HL-60/S4 (cell line): ENCODE results near the gene ING2.

Experiments used
- in situ Hi-C: fragments of 300-500 bp; cut with MboI; formaldehyde crosslinking; loops from 2 replicates; pipeline ENCODE4 v1.14.3; 2022; ENCODE audit warnings: low sequenced_read_pairs

The ING2 gene

DNA sequence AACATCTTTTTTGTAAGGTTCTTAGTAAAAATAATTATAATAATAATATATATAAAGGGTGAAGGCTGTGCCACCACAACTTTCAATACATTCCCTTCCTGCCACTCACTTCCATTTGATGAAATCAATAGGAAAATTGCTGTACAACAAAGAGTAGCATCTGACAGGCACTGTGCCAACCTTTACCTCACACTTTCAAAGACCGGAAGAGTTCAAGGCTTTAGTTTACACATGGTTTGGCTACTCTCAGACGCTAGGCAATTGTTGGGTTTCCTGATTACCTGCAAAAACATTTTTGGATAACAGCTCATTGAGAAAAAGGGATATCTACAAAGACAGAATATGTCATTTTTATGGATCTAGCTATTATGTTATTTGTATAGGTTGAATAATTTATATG lies 5.5 kb upstream of the ING2 start:
- in situ Hi-C loops = no loop called here

DNA sequence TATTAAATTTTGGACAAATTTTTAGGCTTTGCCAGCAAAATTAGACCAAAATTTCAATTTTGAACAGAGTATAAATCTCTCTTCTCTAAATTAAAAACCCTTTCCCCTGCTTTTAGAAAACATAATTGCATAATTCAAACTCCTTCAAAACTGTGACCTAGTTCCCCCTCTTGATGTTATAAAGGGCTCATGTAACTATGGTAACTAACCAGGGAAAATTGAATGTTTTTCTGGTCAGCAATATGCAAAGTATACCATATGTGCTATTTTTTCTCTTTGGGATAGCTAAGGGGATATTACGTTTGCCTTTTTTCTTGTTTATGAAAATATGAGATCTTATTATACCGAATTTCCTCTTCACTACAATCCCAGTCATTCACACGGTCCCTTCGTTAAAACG lies 5.1 kb upstream of the ING2 start:
- in situ Hi-C loops = no loop called here

DNA sequence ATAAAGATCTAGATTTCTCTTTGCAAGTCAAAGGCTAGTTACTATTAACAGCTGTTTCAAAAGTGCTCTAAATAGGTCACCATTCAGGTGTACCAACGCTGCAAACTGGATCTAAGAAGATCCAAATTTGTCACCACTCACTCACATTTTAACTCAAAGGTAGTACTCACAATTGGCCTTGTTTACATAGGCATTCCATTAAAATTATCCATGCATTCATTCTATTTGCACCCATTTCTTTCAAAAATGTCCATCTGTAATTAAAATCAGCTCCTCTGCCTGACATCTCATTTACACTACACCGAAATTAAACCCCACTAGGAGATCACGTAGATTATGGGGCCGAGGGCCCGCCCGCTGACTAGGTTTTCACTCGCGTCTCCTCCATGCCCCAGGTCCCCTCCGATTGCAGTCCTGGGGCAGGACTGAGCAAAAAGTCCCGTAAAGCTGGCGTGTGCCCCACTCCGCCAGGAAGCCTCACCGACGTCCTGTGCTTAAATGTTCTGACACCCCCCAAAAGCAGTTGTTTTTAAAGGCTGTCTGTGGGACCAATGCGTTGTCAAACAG lies 1.3 kb upstream of the ING2 start:
- in situ Hi-C loops = no loop called here

DNA sequence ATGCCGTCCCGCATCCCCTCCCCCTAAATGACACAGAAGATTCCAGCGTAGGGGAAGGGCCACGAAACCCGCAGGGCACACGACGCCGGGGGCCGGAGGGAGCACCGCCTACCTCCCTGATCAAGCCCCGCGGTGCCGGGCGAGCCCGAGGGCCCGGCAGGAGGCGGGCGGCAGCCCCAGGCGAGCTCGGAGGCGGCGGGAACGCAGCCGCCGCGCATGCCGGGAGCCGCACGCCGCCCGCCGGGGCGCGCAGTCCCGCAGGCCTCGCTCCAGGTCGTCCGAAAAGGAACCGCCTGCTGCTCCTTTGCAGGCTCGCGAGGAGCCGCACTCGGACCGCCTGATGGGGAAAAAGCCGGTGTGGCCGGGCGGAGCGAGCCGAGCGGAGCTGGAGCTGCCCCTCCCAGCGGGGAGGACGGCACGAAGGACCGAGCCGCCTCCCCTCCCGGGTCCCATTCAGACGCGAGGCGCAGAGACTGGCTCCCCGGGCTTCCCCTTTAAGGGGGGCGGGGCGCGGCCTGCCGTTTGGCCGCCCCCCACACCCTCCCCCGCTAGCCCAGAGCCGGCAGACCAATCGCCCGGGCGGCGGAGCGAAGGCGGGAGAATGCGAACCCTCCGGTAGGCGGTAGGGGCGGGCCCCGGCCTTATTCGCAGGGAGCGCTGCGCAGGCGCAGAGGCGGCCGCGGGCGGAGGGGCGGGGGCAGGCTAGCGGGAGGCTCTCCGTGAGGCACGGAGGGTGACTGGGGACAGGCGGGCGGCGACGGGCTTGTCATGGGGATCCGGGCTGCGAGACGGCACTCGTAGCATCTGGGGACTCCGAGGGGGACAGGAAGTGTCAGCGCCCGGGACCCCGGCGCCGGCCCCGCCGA lies 561 bp upstream of the ING2 start:
- in situ Hi-C loops = no loop called here

DNA sequence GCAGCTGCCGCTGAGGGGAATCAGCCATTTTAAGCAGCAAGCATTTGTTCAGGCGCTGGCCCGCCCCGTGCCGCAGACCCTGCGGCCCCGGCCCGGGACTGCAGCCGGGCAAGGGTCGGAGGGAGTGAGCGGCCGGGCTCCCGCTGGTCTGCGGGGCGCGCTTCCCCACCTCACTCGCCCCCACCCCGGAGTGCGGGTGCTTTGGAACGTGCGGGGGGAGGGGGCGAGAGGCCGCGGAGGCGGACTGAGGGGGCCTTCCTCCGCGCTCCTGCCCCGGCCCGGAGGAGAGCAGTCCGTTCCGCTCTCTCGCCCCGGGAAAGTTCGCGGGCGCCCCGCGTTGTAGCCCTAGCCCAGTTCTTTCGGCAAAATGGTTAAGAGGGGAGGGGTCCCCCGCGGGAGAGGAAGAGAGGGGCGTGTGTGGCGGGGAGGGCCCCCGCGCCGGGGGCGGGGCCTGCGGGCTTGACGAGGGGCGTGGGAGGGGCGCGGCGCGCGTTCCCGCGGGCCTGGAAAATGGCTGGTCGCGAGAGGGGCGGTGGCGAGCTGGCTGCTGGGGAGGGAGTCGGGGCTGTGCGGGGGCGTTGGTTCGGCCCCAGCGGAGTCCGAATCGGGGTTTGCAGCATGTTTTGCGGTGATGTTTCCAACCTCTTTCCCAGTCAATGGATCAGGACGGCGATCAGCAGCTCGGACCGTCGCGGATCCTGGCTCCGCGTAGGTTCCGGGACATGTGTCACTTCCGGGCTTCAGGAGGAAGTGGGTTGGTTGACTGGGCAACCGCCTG lies 942 bp downstream of the ING2 start:
- in situ Hi-C loops = no loop called here

DNA sequence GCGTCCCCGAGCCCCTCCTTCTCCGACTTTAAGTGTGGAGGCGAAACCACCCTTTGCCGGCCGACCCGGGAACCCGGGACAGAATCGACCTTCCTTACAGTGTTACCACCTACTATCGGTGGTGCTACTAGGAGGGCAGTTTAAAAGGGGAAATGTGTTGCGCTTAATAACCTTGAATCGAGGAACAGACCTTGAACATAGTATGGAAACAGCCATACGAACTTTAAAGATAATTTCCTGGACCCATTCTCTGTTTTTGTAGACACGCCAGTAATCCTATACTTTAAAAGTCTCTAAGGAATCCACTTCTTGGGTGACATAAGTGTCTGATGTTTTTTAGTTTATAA lies 1.5 kb downstream of the ING2 start:
- in situ Hi-C loops = no loop called here

DNA sequence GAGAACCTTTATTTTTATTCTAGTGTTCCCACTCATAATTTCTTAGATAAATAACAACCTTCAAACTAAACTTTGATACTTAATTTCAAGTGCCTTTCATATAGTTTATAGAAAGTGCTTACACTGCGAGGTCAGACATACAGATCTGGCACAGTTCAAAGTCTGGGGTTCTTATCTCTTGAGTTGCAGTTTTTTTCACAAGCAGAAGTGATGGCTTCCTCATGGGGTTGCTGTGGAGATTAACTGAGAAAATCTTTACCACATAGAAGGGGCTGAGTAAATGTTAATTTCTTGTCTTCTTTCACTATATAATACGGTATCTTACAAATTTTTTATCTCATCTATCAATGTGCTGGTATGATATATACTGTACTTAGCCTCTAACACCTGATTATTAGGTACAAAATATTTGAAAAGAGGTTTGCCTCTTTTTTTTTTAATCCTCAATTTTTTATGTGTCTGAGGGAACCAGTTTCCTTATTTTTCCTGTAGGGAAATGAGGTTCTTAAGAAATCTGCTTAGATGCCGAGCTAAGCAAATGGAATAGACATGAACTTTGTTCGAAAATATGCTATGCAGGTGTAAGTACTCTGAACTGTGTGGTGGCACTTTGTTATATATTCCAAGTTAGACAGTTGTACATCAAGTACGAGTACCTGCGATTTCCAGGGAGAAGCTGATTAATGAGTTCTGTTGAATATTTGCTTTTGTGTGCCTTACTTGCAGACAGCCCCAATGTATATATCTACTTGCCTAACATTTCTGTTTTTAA lies 3.3 kb downstream of the ING2 start:
- in situ Hi-C loops = no loop called here

DNA sequence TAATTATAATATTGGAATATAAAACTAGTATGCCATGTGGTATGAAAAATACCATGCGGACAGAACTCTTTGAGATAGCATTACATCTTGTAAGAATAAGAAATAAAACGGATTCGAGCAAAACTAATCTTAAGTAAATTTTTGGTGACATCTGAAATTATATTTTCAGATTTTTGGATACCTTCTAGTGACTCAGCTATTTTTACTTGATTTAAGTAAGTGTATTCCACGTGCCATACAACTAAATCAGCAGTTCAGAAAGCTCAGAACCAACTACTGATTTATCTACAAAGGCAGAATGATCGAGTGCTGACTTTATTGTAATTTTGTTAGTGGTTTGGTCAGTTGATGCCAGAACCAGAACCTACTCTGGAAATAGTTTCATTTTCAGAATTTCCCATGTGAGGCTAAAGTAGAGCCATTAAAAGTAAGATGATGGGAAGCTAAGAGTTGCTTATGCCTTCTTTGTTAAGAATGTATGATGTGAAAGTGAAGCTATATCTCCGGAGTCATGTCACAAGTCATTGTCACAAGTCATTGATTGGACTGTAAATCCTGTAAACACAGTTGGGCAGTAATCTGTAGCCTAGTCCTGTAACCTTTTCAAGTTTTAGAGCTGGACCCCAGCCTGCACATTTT lies 4.0 kb downstream of the ING2 start:
- in situ Hi-C loops = no loop called here

DNA sequence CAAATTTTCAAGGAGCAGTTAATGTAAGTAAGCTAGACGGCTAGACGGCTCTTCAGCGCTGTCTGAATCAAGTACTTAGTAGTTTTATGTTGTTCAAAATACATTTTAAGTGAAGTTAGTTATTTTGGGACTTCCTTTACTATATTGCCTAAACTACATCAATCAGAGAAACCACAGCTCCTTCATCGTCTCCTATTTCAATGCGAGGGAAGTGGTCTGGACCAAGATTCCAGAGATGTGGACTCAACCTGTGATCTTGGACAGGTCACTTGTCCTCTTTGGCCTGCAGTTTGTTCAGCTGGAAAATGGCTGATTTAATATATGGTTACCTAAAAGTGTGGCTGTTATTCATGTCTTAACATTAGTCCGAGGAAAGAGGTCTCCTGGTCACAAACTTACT lies 10.6 kb downstream of the ING2 start:
- in situ Hi-C loops = no loop called here

DNA sequence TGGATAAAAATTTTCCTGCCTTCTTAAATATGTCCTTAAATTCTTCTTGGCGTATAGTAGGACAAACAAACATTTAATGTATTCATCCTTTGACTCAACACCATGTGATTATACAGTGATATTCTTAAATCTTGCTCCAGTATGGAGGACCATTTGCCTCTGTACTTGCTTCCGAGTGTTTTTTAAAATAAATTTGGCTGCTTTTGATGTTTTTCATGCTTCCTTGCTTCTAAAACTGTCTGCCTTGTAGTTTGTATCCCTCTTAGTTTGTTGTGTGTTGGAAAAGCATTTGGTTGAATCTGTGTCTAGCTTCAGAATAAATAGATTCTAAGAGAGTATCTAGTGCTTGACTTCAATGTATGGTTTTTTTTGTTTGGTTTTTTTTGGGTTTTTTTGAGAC lies 12.3 kb downstream of the ING2 start:
- in situ Hi-C loops = no loop called here

DNA sequence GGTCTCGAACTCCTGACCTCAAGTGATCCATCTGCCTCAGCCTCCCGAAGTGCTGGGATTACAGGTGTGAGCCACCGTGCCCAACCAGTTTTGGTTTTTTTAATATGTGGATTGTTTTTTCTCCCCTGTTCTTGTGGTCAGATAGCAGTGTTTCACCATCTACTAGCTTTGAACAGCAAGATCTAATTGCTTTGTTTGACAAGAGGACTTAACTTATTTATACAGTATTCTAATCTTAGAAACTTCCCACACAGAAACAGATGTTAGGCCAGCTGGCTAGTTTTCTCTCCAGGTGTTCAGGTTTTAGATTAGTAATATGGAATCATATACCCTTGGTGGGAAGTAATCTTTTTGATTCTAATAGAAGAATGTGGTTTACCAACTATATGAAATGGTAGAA lies 12.9 kb downstream of the ING2 start:
- in situ Hi-C loops = no loop called here

DNA sequence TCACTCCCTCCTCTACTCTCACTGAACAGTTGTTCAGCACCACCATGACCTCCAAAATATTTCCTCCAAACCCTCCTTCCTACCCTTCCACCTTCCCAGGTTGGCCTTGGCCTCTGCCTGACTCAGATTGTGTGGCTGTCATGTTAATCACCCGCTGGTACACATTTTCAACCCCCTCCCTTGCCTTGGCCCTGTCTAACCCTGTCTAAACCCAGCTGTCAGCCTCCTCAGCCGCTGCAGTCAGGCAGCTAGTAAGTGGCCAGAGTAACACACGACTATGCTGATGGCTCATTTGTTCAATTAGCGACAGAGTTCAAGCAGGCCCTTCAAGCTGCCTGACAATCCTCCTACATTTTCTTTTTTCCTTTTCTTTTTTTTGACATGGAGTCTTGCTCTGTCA lies 18.0 kb downstream of the ING2 start:
- in situ Hi-C loops = no loop called here

DNA sequence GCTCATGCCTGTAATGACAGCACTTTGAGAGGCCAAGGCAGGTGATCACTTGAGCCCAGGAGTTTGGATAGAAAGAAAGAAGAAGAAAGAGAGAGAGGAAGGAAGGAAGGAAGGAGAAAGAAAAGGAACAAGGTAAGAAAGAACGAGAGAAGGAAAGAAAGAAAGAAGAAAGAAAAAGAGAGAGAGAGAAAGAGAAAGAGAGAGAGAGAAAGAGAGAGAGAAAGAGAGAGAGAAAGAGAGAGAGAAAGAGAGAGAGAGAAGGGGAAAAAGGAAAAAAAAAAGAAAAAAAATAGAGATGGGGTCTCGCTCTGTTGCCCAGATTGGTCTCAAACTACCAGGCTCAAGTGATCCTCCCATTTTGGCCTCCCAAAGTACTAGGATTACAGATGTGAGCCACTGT lies 22.5 kb downstream of the ING2 start:
- in situ Hi-C loops = no loop called here

DNA sequence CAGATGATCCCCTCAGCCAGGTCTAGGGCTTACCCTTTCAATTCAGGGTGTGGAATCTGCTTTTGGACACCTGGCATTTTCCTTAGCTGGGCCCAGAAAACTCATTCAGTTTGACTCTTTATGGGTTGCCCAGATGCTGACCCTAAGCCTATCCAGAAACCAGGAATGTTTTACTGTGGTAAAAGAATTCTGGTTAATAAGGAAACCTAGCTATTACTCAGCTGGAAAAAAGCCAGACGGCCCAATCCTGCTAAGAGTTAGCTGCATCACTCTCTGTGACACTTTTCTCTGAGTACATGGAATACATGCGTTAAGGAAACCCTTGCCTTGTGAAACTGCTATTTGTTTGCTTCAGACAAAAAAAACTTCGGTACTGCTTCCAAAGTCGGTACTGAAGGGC lies 28.0 kb downstream of the ING2 start:
- in situ Hi-C loops = no loop called here

DNA sequence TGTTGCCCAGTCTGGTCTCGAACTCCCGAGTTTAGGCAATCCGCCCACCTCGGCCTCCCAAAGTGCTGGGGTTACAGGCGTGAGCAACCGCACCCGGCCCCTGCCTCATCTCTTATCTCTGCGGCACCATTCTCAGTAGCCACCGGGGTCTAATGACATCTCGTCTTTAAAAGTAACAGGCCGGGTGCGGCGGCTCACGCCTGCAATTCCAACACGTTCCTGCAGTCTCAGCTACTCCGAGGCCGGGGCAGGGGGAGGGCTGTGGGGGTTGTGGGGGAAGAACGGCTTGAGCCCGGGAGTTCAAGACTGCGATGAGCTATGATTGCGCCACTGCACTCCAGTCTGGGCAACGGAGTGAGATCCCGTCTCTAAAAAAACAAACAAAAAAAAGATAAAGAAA lies 28.8 kb downstream of the ING2 start:
- in situ Hi-C loops = no loop called here

DNA sequence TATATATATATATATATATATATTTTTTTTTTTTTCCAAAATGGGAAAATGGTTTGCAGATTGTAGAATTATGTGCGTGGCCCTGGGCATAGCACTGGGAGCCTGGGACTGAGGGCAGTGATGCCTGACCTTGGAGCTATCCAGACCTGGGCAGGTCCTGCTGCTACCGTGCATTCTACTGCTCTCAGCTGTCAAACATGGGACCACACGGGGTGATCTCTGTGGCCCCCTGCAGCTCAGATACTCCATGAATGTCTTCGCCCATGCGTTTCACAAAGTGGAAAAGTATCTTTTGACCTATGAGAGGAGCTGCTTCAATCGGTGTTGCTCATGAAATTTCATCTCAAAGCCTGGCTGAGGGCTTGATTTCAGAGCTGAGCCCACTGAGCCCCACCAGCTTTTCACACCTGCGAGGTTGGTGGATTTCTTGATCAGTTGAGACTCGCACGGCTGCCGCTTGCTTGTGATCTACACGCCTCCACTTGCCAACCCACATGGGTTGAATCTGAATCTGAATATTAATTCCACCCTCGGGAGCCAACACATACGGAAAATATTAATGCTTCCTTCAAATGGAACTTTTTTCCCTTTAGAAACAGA lies 35.7 kb downstream of the ING2 start:
- in situ Hi-C loops = no loop called here

DNA sequence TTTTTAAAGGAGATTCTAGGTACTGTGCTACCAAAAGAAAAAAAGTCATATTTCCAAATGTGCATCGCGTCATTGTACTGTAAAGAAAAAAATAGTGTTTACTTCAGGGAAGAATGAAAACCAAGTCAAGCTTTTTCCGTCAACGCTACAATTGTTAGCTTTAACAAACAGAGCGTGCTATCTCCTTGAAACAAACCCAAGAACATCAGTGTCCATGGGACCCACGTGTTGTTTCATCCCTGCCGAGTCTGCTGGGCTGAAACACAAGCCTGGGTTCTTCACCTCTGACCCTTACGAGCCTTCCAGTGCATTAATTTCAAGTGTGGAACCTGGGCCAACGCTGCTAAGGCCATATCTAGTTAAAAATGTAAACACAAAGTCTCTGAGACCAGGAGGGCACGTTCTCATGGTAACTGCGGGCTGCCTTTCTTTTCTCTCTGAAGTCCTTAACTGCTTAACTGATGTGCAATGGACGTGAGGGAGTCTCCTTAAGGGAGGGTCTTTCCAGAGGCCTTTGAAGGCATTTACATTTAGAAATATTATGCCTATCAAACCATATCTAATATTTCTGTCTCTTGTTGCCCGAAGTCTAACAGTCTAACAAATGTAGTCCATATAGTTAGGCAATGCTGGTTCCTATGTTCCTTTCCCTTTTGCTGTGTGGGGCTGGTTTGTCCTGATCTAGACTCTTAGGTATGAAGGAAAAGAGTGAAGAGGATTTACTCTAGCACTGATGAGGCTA lies 36.3 kb downstream of the ING2 start:
- in situ Hi-C loops = no loop called here

DNA sequence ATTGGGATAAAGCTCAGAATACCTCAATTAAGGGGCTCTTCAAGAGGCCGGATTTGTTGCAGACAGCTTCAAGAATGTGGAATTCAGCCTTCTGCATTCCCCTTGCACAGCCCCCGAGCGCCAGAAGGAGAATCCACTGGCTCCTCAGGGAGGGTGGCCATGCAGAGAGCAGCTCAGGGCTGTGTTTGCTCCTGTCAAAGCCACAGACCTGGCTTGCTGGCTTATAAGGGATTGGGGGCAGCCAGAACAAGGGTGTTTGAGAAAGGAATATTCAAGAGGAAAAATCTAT lies 36.8 kb downstream of the ING2 start:
- in situ Hi-C loops = no loop called here

DNA sequence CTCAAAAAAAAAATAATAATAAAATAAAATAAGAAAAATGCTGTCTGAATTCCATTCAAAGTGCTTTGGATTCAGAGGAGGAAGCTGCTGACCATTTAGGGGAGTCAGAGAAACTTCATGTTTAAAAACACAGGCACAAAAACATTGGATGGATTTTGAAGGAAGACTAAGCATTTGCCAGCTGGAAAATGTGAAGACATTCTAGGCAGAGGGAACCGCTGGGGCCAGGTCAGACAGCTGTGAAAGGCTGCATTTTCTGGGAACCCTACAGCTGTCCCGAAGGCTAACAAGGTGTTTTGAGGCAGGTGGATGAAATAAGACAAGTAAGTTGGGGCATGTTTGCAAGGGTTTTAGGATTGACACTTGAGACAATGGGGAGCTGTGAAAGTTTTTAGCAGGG lies 38.6 kb downstream of the ING2 start:
- in situ Hi-C loops = no loop called here

DNA sequence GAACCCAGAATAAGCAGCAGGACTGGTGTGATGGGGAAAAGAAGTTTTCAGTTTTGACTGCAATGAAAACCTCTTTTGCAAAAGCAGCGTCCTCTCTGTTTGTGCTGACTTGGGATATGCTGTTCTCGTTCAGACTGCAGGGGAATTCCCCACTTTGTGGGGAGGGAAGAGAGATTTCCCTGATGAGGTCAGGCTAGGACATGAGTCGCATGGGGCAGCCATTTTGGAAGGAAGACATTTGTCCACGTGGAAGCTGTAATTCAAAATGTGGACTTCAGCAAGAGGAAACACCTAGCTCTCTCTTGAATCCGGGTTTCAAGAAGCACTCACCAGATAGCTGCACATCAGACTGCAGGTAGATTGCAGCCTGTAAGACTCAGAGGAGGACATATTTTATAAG lies 39.3 kb downstream of the ING2 start:
- in situ Hi-C loops = no loop called here
